Adrenal gland (tissue), 12 donors: Measurements from ENCODE around the gene VPS8. TPM values are rescaled to one million over a fixed set of nuclear protein-coding genes. Genes with fewer than 3 reads are reported as not detected.

Experiments
- DNase-seq, 7 donors: peaks; one replicate each; pipeline ENCODE4 v3.0.0-alpha.2; 2019 to 2020
- H3K27ac ChIP-seq, 5 donors: fragments of 200-600 bp; sonication (generic) in 4 of 5; 1 replicate in 3 of 5; 2 replicates in 2 of 5; pipeline versions ENCODE4 v1.5.1 to v1.8.0; 2016 to 2020; ENCODE audit warnings: mild to moderate bottlenecking in 1 of 5
- H3K27me3 ChIP-seq: fragments of 200-600 bp; 2 replicates; pipeline ENCODE4 v1.8.0; 2021
- H3K36me3 ChIP-seq, 2 donors: fragments of 200-600 bp; replicated peaks in 1 of 2; 1 replicate in 1 of 2; 2 replicates in 1 of 2; pipeline versions ENCODE4 v1.5.1 to v1.8.0; 2018 to 2022
- H3K4me1 ChIP-seq, 2 donors: fragments of 200-600 bp; replicated peaks in 1 of 2; 1 replicate in 1 of 2; 2 replicates in 1 of 2; pipeline versions ENCODE4 v1.5.1 to v1.8.0; 2018 to 2021
- H3K4me3 ChIP-seq, 4 donors: fragments of 200-600 bp; sonication (generic) in 3 of 4; one replicate each; pipeline ENCODE4 v1.5.1; 2016 to 2018
- H3K9me3 ChIP-seq, 3 donors: fragments of 200-600 bp; sonication (generic) in 1 of 3; replicated peaks in 1 of 3; 1 replicate in 2 of 3; 2 replicates in 1 of 3; pipeline versions ENCODE4 v1.5.1 to v1.8.0; 2016 to 2021
- CTCF ChIP-seq, 6 experiments: fragments of 450-650 bp in 4 of 6; fragments of 200-600 bp in 2 of 6; sonication (generic) in 1 of 6; IDR thresholded peaks; 1 replicate in 5 of 6; 2 replicates in 1 of 6; pipeline versions ENCODE4 v1.5.1 to v1.8.0; 2016 to 2021; ENCODE audit warnings: antibody characterized with exemption in 6 of 6, mild to moderate bottlenecking in 2 of 6, moderate library complexity in 1 of 6
- POLR2A ChIP-seq, 2 donors: fragments of 450-650 bp; IDR thresholded peaks; one replicate each; pipeline ENCODE4 v1.6.1; 2017; ENCODE audit warnings: antibody characterized with exemption in 2 of 2, mild to moderate bottlenecking in 2 of 2, moderate library complexity in 1 of 2
- WGBS, 4 donors: extraction: QIAGEN DNeasy Blood & Tissue Kit in 2 of 4; methylation state at CpG; one replicate each; pipeline versions ENCODE4 v1.1.5 to v1.1.7; 2013 to 2017; 5-methylcytosine and 5-hydroxymethylcytosine counted together
- intact Hi-C, 2 donors: fragments of 100-400 bp; cut with DNase I; formaldehyde crosslinking; loops; one replicate each; pipeline versions ENCODE4 v1.14.1 to v1.15.0; 2022 to 2023
- polyA plus RNA-seq, 3 donors: library from polyadenylated mRNA; stranded (reverse); fragments of 200-250 nt in 2 of 3; fragments of 350-450 nt in 1 of 3; fragmentation: Illumina TruSeq in 1 of 3; extraction: RNeasy Lipid Tissue Mini Kit (QIAGEN cat#74804) in 1 of 3; gene quantifications; one replicate each; pipeline ENCODE4 v1.2.3, GENCODE V29; 2013 to 2014
- total RNA-seq, 9 donors: library from RNA; depleted of rRNA in 4 of 9; stranded (reverse); fragments of >200 nt in 4 of 9; fragments of 120-200 nt in 1 of 9; fragmentation: NEBNext Ultra II Directional in 1 of 9; extraction: Animal tissue kit (Norgen Biotek cat#: 25700) in 1 of 9; gene quantifications; one replicate each; pipeline versions ENCODE4 v1.1.0 to v1.2.4, GENCODE V29; 2013 to 2023
- donor health status: healthy with polysubstance abuse.
- donor health status: Bipolar disorder and iron deficiency.
- donor health status: DM: yes; HTN: yes; CAD: no.
- donor health status: DM: no; HTN: no; CAD: no.
- donor health status: DM: no; HTN: no; CAD: no.
- donor health status: DM: yes; HTN: yes; CAD: no.

VPS8 gene
- total and polyA plus RNA-seq, 12 donors, result 17.6 to 96.4 (median 33.9) TPM

- DNase-seq, result no peak
- no peak overlapping the region for H3K27ac ChIP-seq
- intact Hi-C loops, result loop anchor here in 1 of 2 donors (10.0 kb wide), 1 partner anchor 54 kb away; no protein-coding TSS in a partner anchor
These were observed 33.3 kb upstream of the VPS8 start for GRCh38 chr3:184778426-184779332.

GRCh38 chr3:184780981-184781515, 30.9 kb upstream of the VPS8 start:
- Histone ChIP-seq H3K4me3 (no peak overlapping the region), H3K36me3 (no peaks in the 10 kb centered on the region), H3K9me3 (no peaks in the 10 kb centered on the region), H3K4me1 (no peaks in the 10 kb centered on the region), H3K27me3 (no peaks in the 10 kb centered on the region), H3K27ac (no peak overlapping the region)
- no peak for DNase-seq
- intact Hi-C loops, result loop anchor here in 1 of 2 donors (10.0 kb wide), 1 partner anchor 386 kb away; no protein-coding TSS in a partner anchor
- TF ChIP-seq POLR2A (IDR thresholded peaks at IDR 0.05) (no peak), CTCF (IDR thresholded peaks at IDR 0.05) (no peak)
- WGBS, 4 donors, result 44 to 85% (median 78%) methylated on average over 3 to 6 of the region's 6 CpGs

More at GRCh38 chr3:184778426-184779332, 33.3 kb upstream of the VPS8 start:
- H3K27me3 ChIP-seq, result no peaks in the 10 kb centered on the region
- no peaks in the 10 kb centered on the region for H3K9me3 ChIP-seq
- no peak for TF ChIP-seq POLR2A (IDR thresholded peaks at IDR 0.05)
- TF ChIP-seq CTCF (IDR thresholded peaks at IDR 0.05), result no peak
- WGBS, 4 donors, result 42 to 54% (median 48%) methylated on average over 21 to 26 of the region's 26 CpGs
- H3K4me3 ChIP-seq, result no peak overlapping the region
- no peaks in the 10 kb centered on the region for H3K4me1 ChIP-seq
- no peaks in the 10 kb centered on the region for H3K36me3 ChIP-seq

GRCh38 chr3:184781801-184782200, 30.2 kb upstream of the VPS8 start:
- Histone ChIP-seq H3K36me3 (no peaks in the 10 kb centered on the region), H3K27ac (no peak overlapping the region), H3K4me3 (no peak overlapping the region), H3K9me3 (no peaks in the 10 kb centered on the region), H3K27me3 (no peaks in the 10 kb centered on the region), H3K4me1 (no peaks in the 10 kb centered on the region)
- intact Hi-C loops, result loop anchor here in 1 of 2 donors (10.0 kb wide), 1 partner anchor 387 kb away; no protein-coding TSS in a partner anchor
- TF ChIP-seq CTCF (IDR thresholded peaks at IDR 0.05), result no peak
- DNase-seq, result no peak
- 80 to 89% (median 86%) methylated on average over 4 of the region's 4 CpGs for WGBS, 4 donors

GRCh38 chr3:184783319-184783718, 28.6 kb upstream of the VPS8 start:
- intact Hi-C loops, result loop anchor here in 1 of 2 donors (10.0 kb wide), 1 partner anchor 389 kb away; no protein-coding TSS in a partner anchor
- 82 to 91% (median 88%) methylated on average over 7 of the region's 7 CpGs for WGBS, 4 donors
- Histone ChIP-seq H3K27ac (no peak overlapping the region), H3K27me3 (no peaks in the 10 kb centered on the region), H3K36me3 (no peaks in the 10 kb centered on the region), H3K9me3 (no peaks in the 10 kb centered on the region), H3K4me1 (no peaks in the 10 kb centered on the region), H3K4me3 (no peak overlapping the region)
- DNase-seq, result no peak
- TF ChIP-seq POLR2A (IDR thresholded peaks at IDR 0.05), result no peak
- no peak for TF ChIP-seq CTCF (IDR thresholded peaks at IDR 0.05)
